Common myeloid progenitor, CD34-positive (primary cell): ENCODE measurements around the gene STK32B.

Source experiments
- CTCF ChIA-PET: fragments of 350-600 bp; sonication (Branson Sonifier 250); formaldehyde crosslinking; loops from one replicate; lab custom pipeline; 2021; ENCODE audit warnings: antibody characterized with exemption; lab: Charles Lee
- POLR2A ChIA-PET: fragments of 350-600 bp; sonication (Branson Sonifier 250); formaldehyde crosslinking; loops from one replicate; lab custom pipeline; 2021; ENCODE audit warnings: antibody characterized with exemption; lab: Charles Lee
- DNase-seq, 3 donors: peaks; one replicate each; pipeline versions ENCODE4 v3.0.0 to v3.0.0-alpha.2; 2013
- H3K27ac ChIP-seq, 2 experiments: 1 replicate in 1 of 2; 2 replicates in 1 of 2; pipeline ENCODE4 v1.7.0; 2013; ENCODE audit warnings: inconsistent platforms in 2 of 2, low read length in 2 of 2, mild to moderate bottlenecking in 2 of 2, low read depth in 1 of 2, moderate library complexity in 1 of 2; ENCODE audit not compliant: severe bottlenecking in 2 of 2, insufficient read depth in 1 of 2, poor library complexity in 1 of 2
- H3K27me3 ChIP-seq, 5 experiments: replicated peaks in 2 of 5; 1 replicate in 3 of 5; 2 replicates in 2 of 5; pipeline versions ENCODE4 v1.6.1 to v1.7.0; 2013; ENCODE audit warnings: low read length in 4 of 5, mild to moderate bottlenecking in 2 of 5, moderate library complexity in 2 of 5, inconsistent platforms in 1 of 5; ENCODE audit not compliant: insufficient read depth in 5 of 5, control insufficient read depth in 4 of 5
- H3K36me3 ChIP-seq, 4 experiments: 1 replicate in 2 of 4; 2 replicates in 2 of 4; pipeline versions ENCODE4 v1.6.1 to v1.7.0; 2013; ENCODE audit warnings: low read length in 3 of 4, control low read depth in 1 of 4, mild to moderate bottlenecking in 1 of 4; ENCODE audit not compliant: control insufficient read depth in 4 of 4, insufficient read depth in 4 of 4
- H3K4me1 ChIP-seq, 4 experiments: 1 replicate in 3 of 4; 2 replicates in 1 of 4; pipeline versions ENCODE4 v1.6.1 to v1.7.1; 2013; ENCODE audit warnings: low read length in 3 of 4, mild to moderate bottlenecking in 3 of 4, control low read depth in 1 of 4, inconsistent platforms in 1 of 4, moderate library complexity in 1 of 4; ENCODE audit not compliant: control insufficient read depth in 4 of 4, insufficient read depth in 4 of 4; ENCODE audit errors: control extremely low read depth in 1 of 4
- H3K4me3 ChIP-seq, 7 experiments: 1 replicate in 4 of 7; 2 replicates in 3 of 7; pipeline versions ENCODE4 v1.5.1 to v1.7.0; 2013; ENCODE audit warnings: mild to moderate bottlenecking in 7 of 7, low read length in 6 of 7, moderate library complexity in 6 of 7, inconsistent platforms in 2 of 7, low read depth in 2 of 7, control low read depth in 1 of 7; ENCODE audit not compliant: insufficient read depth in 4 of 7, control insufficient read depth in 1 of 7; ENCODE audit errors: extremely low read depth in 1 of 7
- H3K9me3 ChIP-seq, 5 experiments: 1 replicate in 4 of 5; 2 replicates in 1 of 5; pipeline versions ENCODE4 v1.6.1 to v1.7.1; 2013; ENCODE audit warnings: low read length in 4 of 5, mild to moderate bottlenecking in 2 of 5, inconsistent platforms in 1 of 5, low read depth in 1 of 5, moderate library complexity in 1 of 5; ENCODE audit not compliant: control insufficient read depth in 4 of 5, insufficient read depth in 2 of 5; ENCODE audit errors: control extremely low read depth in 1 of 5
- WGBS: methylation state at CpG from one replicate; pipeline ENCODE4 v1.1.5; 2013; ENCODE audit not compliant: insufficient coverage; 5-methylcytosine and 5-hydroxymethylcytosine counted together

STK32B gene

DNA sequence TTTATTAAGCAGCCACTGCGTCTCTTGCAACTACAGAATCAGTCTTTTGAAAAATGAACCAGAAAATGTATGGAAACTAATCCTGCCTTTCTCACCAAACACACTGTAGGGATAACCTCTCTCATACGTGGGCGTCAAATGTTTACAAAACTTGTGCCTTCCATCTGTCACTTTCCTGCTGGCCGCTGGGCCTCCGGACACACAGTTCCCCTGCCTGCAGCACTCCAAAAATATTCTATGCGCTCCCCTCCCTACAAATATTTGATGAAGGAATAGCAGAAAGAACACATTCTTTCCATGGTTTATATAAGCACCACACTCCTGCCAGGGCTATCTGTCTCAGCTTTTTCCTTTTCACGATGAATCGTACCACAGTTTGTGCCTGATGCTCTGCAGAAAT lies 17.1 kb upstream of the STK32B start:
- WGBS = 69% methylated on average over 7 of the region's 8 CpGs
- Histone ChIP-seq H3K4me1 (peaks cover 28 to 62% (median 58%) of the 10 kb centered on the region in 4 experiments), H3K4me3 (peak overlapping the region in 1 of 7 experiments; percentile 29), H3K27me3 (no peaks in the 10 kb centered on the region), H3K36me3 (no peaks in the 10 kb centered on the region), H3K9me3 (no peaks in the 10 kb centered on the region), H3K27ac (peak overlapping the region; percentile 47 to 71)
- ChIA-PET POLR2A (no interaction called here), CTCF (interaction anchor here (0.8 to 1.5 kb wide), 5 partner anchors 10 to 40 kb away, joined by 3 to 6 read pairs (median 3); no protein-coding TSS in a partner anchor)
- no peak for DNase-seq

GRCh38 chr4:5036239-5036638 lies 15.0 kb upstream of the STK32B start:
- no peaks in the 10 kb centered on the region for H3K9me3 ChIP-seq
- no peak overlapping the region for H3K4me3 ChIP-seq
- CTCF ChIA-PET = interaction anchor here (1.0 to 3.9 kb wide), 5 partner anchors 9 to 32 kb away, joined by 3 to 13 read pairs (median 9); partner anchors contain the start of gene STK32B
- no peaks in the 10 kb centered on the region for H3K27me3 ChIP-seq
- H3K4me1 ChIP-seq = peaks cover 28 to 63% (median 58%) of the 10 kb centered on the region in 4 experiments
- H3K36me3 ChIP-seq = peaks cover 0 to 4% (median 0%) of the 10 kb centered on the region in 4 experiments
- DNase-seq = peak; percentile 90 to 98 (median 97)
- 11% methylated on average over 4 of the region's 5 CpGs for WGBS
- H3K27ac ChIP-seq = peak overlapping the region; percentile 31 to 59
- POLR2A ChIA-PET = interaction anchor here (0.6 to 1.1 kb wide), 2 partner anchors 15 to 33 kb away, joined by 4 to 9 read pairs; no protein-coding TSS in a partner anchor

GRCh38 chr4:5037553-5038551 lies 13.4 kb upstream of the STK32B start:
- peak; percentile 77 to 97 (median 94) for DNase-seq
- H3K36me3 ChIP-seq = peaks cover 0 to 4% (median 0%) of the 10 kb centered on the region in 4 experiments
- peaks cover 28 to 67% (median 56%) of the 10 kb centered on the region in 4 experiments for H3K4me1 ChIP-seq
- peak overlapping the region in 2 of 7 experiments; percentile 3 to 4 for H3K4me3 ChIP-seq
- peak overlapping the region; percentile 17 to 59 for H3K27ac ChIP-seq
- ChIA-PET POLR2A (no interaction called here), CTCF (interaction anchor here (0.7 to 3.9 kb wide), 8 partner anchors 10 to 44 kb away, joined by 4 to 13 read pairs (median 6); partner anchors contain the start of genes CYTL1 and STK32B)
- no peaks in the 10 kb centered on the region for H3K27me3 ChIP-seq
- H3K9me3 ChIP-seq = no peaks in the 10 kb centered on the region
- 83% methylated on average over 2 of the region's 8 CpGs for WGBS

DNA sequence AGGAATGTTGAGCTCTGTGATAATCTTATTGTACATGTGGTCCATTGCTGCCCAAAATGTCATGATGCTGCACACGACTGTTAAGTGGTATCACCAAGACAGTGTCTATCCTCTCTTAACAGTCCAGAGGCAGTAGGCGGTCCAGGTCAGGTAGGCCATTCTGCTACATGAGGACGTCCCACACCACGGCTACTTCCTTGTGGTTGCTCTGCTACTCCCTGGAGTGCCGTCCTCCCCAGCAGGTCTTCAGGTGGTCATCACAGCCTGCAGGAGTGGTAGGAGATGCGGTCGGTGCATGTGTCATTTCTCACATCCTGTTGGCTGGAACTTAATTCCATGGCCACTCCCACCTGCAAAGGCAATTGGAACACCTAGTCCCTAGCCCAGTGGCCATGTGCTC lies 11.5 kb upstream of the STK32B start:
- Histone ChIP-seq H3K36me3 (peaks cover 0 to 4% (median 0%) of the 10 kb centered on the region in 4 experiments), H3K4me3 (no peak overlapping the region), H3K4me1 (peaks cover 34 to 66% (median 52%) of the 10 kb centered on the region in 4 experiments), H3K27ac (no peak overlapping the region), H3K9me3 (no peaks in the 10 kb centered on the region), H3K27me3 (no peaks in the 10 kb centered on the region)
- ChIA-PET POLR2A (no interaction called here), CTCF (interaction anchor here (2.2 kb wide), 1 partner anchor 12 kb away, joined by 6 read pairs; the partner anchor contains the start of gene STK32B)
- no peak for DNase-seq
- 100% methylated on average over 6 of the region's 7 CpGs for WGBS

GRCh38 chr4:5040856-5041620 lies 10.2 kb upstream of the STK32B start:
- no peak for DNase-seq
- 88% methylated on average over 8 of the region's 9 CpGs for WGBS
- H3K27me3 ChIP-seq = no peaks in the 10 kb centered on the region
- ChIA-PET POLR2A (no interaction called here), CTCF (no interaction called here)
- peaks cover 0 to 4% (median 0%) of the 10 kb centered on the region in 4 experiments for H3K36me3 ChIP-seq
- peaks cover 0 to 1% (median 0%) of the 10 kb centered on the region in 5 experiments for H3K9me3 ChIP-seq
- peaks cover 30 to 65% (median 50%) of the 10 kb centered on the region in 4 experiments for H3K4me1 ChIP-seq
- no peak overlapping the region for H3K4me3 ChIP-seq
- H3K27ac ChIP-seq = no peak overlapping the region

GRCh38 chr4:5041699-5042098 lies 9.6 kb upstream of the STK32B start:
- POLR2A ChIA-PET = no interaction called here

More at GRCh38 chr4:5041699-5042098, 9.6 kb upstream of the STK32B start:
- Histone ChIP-seq H3K36me3 (peaks cover 0 to 4% (median 0%) of the 10 kb centered on the region in 4 experiments), H3K27me3 (no peaks in the 10 kb centered on the region), H3K27ac (peak overlapping the region in 1 of 2 experiments; percentile 36), H3K9me3 (peaks cover 0 to 2% (median 0%) of the 10 kb centered on the region in 5 experiments), H3K4me1 (peaks cover 30 to 62% (median 46%) of the 10 kb centered on the region in 4 experiments), H3K4me3 (no peak overlapping the region)
- no peak for DNase-seq
- whole genome bisulfite sequencing = 86% methylated on average over 4 of the region's 7 CpGs
- CTCF ChIA-PET = no interaction called here
